GM20431 (cell line): ENCODE results near the gene DOCK10.

Experiments used
- in situ Hi-C: fragments of 300-500 bp; cut with MseI, MboI; formaldehyde crosslinking; loops from one replicate; pipeline ENCODE4 v1.15.0; 2020; ENCODE audit warnings: low sequenced_read_pairs; ENCODE audit not compliant: unreplicated experiment

Gene DOCK10

DNA sequence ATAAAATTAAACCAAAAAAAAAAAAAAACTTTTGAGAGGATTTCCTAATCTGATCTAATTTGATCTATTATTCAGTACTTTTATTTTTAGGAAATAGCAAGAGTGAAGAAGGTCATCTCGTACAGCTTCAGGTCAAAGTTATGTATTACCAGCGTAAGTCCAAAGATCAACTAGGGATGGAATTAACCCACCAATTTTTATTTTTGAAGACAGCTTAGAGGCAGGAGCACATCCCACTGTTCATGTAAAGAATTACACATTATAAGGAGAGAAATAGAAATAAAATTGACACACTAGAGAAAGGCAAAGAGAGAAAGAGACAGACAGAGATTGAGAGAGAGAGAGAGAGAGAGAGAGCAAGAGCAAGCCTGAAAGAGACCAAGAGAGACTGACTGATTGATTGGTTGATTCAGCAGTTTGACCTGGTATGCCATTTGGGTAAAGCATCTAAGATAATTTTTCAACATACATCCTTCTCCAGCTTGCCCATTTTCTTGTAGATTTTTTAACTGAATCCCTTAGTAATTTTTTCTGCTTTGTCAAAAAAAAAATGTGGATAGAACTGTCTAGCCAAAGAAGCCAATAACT, 25.1 kb downstream of the DOCK10 start:
- in situ Hi-C loops = no loop called here

DNA sequence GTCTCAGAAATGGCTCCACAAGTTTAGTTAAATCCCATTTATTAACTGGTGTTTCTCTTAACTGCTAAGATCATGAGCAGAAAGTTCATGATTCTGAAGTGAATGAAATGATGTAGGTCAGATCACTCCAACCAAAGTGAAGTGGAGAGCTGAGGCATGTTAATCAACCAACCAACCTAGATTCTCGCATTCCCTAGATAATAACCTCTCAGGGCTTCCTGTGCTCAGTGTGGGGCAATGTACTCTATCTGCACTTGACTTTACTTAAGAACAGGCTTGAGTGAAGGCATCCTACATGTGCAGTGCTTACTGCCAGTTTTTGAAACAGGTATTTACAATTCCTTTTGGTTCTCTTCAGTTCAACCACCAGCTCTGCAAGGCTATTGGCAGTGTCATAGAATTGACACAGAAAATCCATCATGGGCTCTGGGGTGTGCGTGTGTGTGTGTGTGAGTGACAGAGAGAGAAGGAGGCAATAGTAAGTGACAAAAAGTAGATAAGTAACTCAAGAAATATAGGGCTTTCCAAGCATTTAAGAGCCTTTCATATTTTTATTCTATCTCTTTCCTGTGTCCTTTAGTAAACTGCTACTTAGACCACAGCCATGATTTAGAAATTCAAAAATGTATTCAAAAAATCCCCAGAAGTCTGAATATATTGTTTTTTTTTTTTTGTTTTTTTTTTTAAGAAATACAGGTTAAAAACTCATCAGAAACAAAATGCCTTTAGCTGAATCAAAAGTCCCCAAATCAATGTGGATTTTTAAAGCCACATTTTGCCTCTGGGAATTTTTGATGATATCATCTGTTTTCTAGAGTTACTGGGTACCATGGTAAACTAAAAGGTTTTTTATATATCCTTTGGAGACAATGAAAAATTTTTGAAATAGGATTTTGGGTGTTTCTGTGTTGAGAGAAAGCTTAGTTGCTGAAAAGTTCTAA, 28.6 kb downstream of the DOCK10 start:
- in situ Hi-C loops = no loop called here

DNA sequence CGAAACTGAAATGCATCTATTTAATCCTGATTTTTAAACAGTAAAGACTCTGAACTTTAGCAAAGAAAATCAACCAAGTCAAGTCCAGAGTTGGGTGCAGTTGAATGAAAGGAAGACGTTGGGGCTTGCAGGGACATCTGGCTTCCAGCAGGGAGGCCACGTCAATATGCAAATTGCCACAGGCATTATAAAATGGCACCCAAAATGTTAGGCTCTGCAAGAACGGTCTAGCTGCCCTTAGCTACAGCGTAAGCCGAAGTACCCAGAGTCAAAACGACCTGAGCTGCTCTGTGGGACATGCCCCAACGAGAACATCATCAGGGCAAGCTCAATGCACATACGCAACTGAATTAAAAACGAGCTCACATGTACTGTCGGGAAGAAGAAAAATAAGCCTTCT, 30.7 kb downstream of the DOCK10 start:
- in situ Hi-C loops = no loop called here

DNA sequence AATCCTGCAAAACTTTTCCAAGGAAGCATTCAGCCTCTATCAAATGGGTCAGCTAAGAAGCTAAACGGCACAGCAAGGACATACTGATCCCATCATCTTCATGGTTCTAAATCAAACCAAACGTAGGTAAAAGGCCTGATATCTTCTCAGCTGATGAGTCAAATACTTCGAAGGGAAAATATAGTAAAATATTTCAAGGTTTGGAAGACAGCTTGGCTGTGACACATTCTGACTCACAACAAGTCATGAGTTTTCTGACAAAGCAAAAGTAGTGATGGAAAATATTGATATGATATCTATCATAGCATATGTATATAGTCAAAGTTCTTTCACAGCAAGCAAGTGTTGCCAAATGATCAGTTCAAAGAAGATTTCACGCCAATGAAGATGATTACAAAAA, 31.5 kb downstream of the DOCK10 start:
- in situ Hi-C loops = no loop called here

DNA sequence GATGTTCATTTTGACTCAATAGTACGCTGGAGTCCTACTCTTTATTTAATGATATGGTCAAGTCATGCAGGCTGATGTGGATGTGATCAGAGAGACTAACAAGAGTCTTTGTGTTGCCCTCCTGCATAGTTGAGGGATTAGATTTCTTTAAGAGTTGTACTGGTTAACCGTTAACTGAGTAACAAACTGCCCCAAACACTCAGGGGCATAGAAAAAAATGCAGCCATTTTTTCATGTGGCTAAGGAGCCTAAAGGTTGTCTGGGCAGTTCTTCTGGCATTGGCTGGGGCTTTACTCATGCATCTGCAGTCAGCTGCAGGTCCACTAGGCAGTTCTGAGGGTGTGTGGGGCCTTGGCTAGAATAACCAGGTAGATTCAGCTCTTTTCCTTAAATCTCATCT, 32.5 kb downstream of the DOCK10 start:
- in situ Hi-C loops = no loop called here

DNA sequence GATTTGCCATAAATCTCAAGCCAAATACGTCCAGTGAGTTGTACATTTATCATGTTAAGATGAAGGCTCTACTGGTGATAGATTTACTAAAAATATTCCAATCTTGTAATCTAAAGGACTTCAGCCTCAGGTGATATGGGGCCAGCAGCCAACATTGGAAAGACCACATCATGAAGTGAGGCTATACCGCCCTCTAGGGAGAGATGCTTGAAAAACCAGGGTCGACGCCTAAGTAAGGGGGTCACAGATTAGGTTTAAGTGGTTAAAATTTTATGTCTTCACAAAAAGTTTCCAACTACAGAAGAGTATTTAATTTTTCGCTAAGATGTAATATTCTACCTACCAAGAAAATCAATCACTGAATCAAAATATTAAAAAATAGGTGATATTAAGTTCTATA, 33.3 kb downstream of the DOCK10 start:
- in situ Hi-C loops = no loop called here

DNA sequence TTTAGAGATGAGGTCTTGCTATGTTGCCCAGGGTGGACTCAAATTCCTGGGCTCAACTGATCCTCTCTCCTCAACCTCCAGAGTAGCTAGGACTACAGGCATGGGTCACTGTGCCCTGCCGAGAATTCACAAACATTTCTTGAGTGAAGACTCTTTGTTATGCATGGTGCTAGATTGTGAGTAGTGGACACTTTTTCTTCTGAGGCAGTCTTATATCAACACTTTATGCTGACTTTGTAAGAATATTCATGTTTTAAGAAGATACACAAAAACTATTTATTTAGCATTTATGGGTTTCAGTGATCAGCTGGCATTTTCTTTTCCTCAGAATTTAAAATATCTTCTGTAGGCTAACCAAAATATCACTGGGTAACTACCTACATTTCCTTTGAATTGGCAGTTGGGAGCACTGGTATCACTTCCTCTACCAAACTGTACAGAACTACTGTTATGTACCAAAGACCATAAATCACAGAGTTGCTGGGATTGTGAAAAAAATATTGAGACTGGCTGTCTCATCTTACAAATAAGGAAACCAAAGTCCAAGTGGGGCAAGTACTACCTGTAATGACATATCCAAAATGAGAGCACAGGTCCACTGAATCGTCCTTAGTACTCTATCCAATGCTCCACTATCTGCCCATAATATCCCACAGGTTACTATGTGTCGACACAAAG, 34.0 kb downstream of the DOCK10 start:
- in situ Hi-C loops = no loop called here

DNA sequence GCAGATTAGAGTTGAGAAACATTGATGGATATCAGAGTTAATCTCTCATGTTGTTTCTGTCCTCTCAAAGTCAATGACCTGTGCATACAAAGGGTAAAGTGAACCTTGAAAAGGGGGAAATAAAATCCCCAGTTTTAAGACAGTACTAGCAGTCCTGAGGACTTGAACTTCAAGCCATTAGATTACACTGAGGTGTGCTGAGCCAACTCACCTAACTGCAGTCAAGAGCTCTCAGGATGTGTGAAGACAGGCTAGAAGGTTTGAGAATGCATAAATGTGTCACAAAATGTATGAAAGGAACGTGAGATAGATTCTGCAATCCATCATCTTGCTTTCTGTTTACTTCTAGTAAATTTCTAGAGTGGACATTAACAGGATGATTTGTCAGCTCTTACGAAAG, 35.5 kb downstream of the DOCK10 start:
- in situ Hi-C loops = no loop called here

DNA sequence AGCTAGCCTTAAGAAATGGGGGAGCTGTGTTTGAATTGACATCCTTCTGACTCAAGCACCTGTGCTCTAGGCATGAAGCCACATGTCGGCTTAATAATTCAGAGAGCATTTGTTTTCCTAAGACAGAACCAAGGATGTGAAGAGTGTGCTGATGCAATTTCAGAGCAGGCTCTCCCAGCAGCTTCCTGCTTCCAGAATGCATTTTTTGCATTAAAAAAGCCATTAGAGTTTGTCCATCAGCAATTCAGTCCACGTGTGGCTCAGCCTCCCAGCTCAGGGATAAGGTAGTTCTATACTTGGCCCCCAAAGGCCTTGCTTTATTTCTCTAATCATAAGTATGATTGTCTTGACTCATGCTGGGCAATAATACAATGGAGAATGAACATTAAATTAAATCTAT, 37.7 kb downstream of the DOCK10 start:
- in situ Hi-C loops = no loop called here

DNA sequence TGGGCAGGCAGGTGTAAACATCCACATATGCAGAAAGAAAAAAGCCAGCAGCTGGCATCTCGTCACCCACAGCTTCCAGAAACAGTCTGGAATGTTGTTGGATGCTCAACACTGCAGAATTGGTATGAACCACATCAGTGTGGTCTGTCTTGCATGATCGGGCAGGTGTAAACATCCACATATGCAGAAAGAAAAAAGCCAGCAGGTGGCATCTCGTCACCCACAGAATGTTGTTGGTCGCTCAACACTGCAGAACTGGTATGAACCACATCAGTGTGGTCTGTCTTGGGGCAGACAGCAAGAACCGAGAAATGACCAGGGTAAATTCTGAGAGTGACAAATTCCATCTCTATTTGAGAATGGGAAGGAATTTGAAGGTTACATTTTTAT, 39.6 kb downstream of the DOCK10 start:
- in situ Hi-C loops = no loop called here

DNA sequence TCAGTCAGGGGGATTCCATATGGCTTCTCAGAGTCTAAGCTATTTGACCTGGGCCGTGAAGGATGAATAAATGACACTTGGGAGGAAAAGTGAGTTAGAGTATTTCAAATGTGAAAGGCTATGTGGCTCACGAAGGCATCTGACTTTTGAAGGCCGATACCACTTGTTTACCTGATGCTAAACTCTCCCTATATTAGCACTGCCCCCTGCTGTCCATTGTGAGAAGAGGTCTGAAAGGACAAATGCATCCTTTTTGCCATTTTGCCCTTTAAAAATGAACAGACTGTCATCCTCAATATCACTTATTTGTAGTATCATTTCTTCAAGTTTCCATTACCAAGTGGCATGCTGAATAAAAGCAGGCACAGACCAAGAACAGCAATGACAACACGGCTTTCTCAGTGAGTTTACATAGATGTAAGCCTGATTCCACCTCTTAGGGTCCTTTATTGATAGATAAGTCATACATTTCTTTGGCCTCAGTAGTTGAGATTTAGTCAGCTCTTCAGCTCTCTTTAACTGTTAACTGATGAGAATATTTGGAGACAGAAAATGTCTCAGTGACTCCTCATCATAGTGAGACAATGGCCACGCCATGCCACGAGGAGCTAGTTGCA, 40.1 kb downstream of the DOCK10 start:
- in situ Hi-C loops = no loop called here

DNA sequence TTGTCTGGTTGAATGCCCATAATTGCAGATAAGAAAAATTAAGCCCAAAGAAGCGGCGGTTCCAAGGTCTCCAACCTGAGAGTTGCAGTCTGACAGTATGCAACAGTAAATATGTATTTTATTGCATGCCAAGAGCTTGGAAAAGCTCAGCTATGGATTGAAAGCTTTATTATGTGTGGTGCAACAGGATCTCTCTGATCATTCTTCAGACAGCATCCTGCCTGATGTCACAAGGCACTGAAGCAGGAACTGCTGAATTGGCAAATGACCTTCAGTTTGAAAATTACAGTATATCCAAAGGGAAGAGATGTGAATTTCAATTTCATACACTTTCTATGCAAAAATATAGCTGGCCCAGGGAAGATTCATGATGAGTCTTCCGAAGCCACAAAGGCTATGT, 42.5 kb downstream of the DOCK10 start:
- in situ Hi-C loops = loop anchor here (10.0 kb wide), 1 partner anchor 65 kb away; no protein-coding TSS in a partner anchor

DNA sequence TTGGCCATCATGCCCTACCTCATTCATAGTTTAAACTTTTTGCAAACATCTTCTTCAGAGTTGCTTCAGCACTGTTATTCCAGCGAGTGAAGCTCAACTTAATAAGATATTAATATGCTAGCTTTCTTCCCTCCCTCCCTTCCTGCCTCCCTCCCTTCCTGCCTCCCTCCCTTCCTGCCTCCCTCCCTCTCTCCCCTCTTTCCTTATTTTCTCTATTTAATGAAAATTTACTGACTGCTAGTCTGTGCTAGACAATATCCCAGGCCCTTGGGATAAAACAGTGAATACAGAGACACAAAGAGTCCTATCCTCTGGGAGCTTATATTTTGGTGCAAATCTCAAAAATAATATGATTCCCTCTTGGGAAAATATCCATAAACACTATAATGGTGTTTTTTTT, 42.9 kb downstream of the DOCK10 start:
- in situ Hi-C loops = loop anchor here (10.0 kb wide), 1 partner anchor 65 kb away; no protein-coding TSS in a partner anchor

DNA sequence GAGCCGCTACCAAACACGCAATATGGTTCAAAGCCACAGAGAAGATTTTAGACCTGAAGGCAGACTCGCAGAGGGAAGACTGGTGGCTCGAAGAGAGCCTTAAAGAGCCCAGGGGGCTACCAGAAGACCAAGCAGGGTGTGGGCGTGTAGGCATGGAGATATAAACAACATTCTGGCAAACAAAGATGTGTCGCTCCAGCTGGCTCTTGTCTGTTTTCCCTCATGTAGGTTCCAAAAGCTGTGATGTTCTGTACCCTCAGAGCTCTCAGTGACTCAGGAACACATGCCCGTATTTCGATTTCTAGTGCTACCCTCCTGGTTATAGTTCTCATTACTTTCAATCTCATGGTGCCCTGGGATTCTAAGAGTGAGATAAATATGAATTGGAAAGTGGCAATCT, 44.5 kb downstream of the DOCK10 start:
- in situ Hi-C loops = loop anchor here (10.0 kb wide), 1 partner anchor 63 kb away; no protein-coding TSS in a partner anchor

DNA sequence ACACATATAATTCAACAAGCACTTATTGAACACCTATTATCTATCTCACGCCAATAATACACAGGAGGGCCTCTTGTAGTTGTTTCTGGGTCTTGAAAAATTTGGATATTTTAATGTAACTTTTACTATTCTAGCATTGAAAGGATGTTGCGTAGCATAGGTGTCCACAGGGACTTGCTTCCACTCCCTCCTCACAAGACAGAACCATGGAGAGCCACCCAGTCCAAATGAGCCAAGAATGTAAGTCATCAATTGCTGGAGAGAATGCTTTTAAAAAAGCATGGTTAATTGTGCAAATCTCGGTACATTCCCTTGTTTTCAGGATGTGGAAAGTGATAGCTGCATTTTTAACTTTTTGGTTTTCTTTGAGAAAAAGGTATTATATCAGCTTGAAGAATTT, 46.8 kb downstream of the DOCK10 start:
- in situ Hi-C loops = loop anchor here (10.0 kb wide), 1 partner anchor 61 kb away; no protein-coding TSS in a partner anchor

DNA sequence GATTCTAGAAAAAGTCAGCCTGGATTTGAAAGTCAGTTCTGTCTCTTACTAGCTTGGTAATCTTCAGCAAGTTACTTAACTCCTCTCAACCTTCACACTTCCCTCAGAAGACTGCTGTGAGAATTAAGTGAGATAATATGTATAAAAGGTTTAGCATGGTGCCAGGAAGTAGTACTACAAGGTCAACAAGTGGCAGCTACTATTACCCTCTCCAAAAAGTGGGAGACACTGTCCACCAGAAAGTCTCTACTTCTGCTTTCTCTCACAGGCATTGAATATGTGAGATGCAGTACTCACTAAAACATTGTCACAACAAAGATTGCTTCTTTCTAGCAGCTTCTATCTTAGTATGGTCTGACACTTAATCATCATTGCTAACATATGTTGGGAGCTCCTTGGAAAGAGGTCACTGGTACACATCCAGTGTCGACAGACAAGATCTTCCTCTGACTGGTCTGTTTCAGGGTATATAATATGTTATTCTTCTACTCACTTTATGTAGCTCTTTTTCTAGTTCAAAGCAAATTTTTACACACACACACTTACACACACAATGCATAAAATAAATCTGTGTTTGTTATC, 47.9 kb downstream of the DOCK10 start:
- in situ Hi-C loops = loop anchor here (10.0 kb wide), 1 partner anchor 60 kb away; no protein-coding TSS in a partner anchor

DNA sequence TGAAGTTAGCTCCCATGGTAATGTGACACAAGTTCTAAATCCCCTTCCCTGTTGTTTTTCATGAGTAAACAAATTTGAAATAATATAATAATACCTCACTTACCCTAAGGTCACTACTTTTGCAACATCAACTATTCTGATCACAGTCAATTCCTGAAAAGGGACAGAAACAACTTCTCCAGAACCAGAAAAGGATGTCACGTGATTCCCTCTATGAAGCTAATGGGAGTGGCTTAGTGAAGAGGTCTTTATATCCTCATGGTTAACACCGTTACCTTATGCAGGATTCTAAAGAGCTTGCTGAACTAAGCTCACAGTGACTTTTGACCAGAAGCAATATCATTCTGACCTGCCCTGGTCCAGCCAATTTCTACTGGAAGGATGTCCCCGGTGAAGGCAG, 51.6 kb downstream of the DOCK10 start:
- in situ Hi-C loops = loop anchor here (10.0 kb wide), 1 partner anchor 56 kb away; no protein-coding TSS in a partner anchor

DNA sequence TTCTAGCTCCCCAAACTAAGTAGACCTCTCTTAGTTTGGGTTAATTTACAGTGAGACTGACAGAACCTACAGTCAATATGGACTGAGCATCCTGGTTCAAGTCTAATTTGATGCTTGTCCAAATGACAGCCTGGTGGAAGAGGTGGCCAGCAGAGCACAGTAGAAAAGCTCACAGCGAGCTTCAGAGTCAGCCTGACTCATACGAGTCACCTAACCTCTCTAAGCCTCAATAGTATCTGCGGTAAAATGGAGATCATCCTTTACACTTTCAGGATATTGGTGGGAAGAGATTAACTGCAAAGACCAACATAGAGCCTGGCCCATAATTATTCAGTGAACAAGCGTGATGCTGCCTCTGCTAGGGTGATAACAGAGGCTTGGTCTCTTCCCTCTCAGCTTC, 54.5 kb downstream of the DOCK10 start:
- in situ Hi-C loops = no loop called here

DNA sequence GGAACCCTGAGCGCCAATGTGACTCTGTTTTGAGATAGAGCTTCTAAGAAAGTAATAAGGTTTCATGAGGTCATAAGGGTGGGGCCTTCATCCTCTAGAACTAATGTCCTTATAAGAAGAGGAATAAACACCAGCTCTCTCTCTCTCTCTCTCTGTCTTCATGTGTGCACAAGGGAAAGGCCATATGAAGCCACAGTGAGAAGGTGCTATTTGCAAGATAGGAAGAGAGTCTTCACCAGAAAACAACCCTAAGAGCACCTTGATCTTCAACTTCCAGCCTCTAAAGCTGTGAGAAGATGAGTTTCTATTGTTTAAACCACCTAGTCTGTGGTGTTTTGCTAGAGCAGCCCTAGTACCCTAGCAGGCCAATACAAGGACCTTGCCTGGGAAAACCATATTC, 55.8 kb downstream of the DOCK10 start:
- in situ Hi-C loops = no loop called here

DNA sequence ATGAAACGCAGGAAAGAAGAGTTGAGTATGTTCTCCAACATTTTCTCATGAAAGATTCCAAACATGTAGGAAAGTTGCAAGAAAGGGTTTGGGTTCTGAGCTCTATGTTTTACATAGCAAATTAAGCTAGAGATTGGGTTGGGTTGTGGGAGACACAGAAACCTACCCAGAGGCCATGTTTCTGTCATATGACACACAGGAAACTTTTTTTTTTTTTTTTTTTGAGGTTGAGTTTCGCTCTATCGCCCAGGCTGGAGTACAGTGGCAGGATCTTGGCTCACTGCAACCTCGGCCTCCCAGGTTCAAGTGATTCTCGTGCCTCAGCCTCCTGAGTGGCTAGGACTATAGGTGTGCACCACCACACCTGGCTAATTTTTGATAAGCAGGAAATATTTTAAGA, 57.6 kb downstream of the DOCK10 start:
- in situ Hi-C loops = no loop called here
